ENCODE results near the gene PLCH2.

PLCH2 gene

GRCh38 chr1:2472561-2473177, 3.4 kb upstream of the PLCH2 start:
- Histone ChIP-seq H3K4me1 (ENCODE audit: insufficient read depth, low read length) (peaks cover 5% of the 10 kb centered on the region; the same call in 1 of the 2 replicates), H3K9me3 (ENCODE audit: control insufficient read depth, insufficient read depth, low read length) (no peaks in the 10 kb centered on the region), H3K9ac (ENCODE audit: low read depth, low read length) (no peak overlapping the region), H3K36me3 (ENCODE audit: insufficient read depth, low read length) (no peaks in the 10 kb centered on the region)

- Histone ChIP-seq H3K9ac (ENCODE audit: low read depth, low read length) (no peak overlapping the region), H3K4me1 (ENCODE audit: insufficient read depth, low read length) (peaks cover 6% of the 10 kb centered on the region; the same call in 1 of the 2 replicates), H3K9me3 (ENCODE audit: control insufficient read depth, insufficient read depth, low read length) (no peaks in the 10 kb centered on the region), H3K36me3 (ENCODE audit: insufficient read depth, low read length) (no peaks in the 10 kb centered on the region)
Observed at GRCh38 chr1:2473198-2473597, 2.9 kb upstream of the PLCH2 start.

GRCh38 chr1:2474104-2474844, 1.8 kb upstream of the PLCH2 start:
- Histone ChIP-seq H3K9me3 (ENCODE audit: control insufficient read depth, insufficient read depth, low read length) (no peaks in the 10 kb centered on the region), H3K9ac (ENCODE audit: low read depth, low read length) (no peak overlapping the region), H3K4me1 (ENCODE audit: insufficient read depth, low read length) (peaks cover 6% of the 10 kb centered on the region; the same call in 1 of the 2 replicates), H3K36me3 (ENCODE audit: insufficient read depth, low read length) (no peaks in the 10 kb centered on the region)

- no peak overlapping the region for H3K9ac ChIP-seq (ENCODE audit: low read depth, low read length)
- H3K9me3 ChIP-seq (ENCODE audit: control insufficient read depth, insufficient read depth, low read length), result no peaks in the 10 kb centered on the region
- H3K4me1 ChIP-seq (ENCODE audit: insufficient read depth, low read length), result peaks cover 6% of the 10 kb centered on the region; the same call in 1 of the 2 replicates
- no peaks in the 10 kb centered on the region for H3K36me3 ChIP-seq (ENCODE audit: insufficient read depth, low read length)
Observed at GRCh38 chr1:2474933-2475371, 1.1 kb upstream of the PLCH2 start.

GRCh38 chr1:2475571-2475970, 518 bp upstream of the PLCH2 start:
- Histone ChIP-seq H3K9me3 (ENCODE audit: control insufficient read depth, insufficient read depth, low read length) (no peaks in the 10 kb centered on the region), H3K9ac (ENCODE audit: low read depth, low read length) (no peak overlapping the region), H3K36me3 (ENCODE audit: insufficient read depth, low read length) (no peaks in the 10 kb centered on the region), H3K4me1 (ENCODE audit: insufficient read depth, low read length) (peaks cover 6% of the 10 kb centered on the region; the same call in 1 of the 2 replicates)

DNA sequence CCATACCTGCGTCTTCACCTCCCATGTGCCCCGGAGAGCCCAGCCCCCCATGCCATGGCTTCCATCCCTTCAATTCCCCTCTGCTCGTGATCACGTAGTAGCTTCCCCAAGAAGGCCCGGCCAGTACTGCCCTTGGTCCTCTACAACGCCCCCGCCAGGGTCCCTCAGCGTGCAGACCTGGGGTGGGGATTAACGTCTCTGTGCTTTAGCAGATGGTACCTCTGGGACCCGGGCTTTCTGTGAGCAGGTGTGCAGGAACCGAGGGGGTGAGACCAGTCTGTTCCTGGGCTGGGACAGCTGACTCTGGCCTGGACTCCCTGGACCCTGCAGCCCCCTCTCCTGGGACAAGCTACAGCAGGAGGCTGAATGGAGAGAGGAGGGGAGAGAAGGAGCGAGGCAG, 1.2 kb downstream of the PLCH2 start:
- H3K9ac ChIP-seq (ENCODE audit: low read depth, low read length), result no peak overlapping the region
- H3K9me3 ChIP-seq (ENCODE audit: control insufficient read depth, insufficient read depth, low read length), result no peaks in the 10 kb centered on the region
- H3K4me1 ChIP-seq (ENCODE audit: insufficient read depth, low read length), result peaks cover 6% of the 10 kb centered on the region; the same call in 1 of the 2 replicates
- no peaks in the 10 kb centered on the region for H3K36me3 ChIP-seq (ENCODE audit: insufficient read depth, low read length)

DNA sequence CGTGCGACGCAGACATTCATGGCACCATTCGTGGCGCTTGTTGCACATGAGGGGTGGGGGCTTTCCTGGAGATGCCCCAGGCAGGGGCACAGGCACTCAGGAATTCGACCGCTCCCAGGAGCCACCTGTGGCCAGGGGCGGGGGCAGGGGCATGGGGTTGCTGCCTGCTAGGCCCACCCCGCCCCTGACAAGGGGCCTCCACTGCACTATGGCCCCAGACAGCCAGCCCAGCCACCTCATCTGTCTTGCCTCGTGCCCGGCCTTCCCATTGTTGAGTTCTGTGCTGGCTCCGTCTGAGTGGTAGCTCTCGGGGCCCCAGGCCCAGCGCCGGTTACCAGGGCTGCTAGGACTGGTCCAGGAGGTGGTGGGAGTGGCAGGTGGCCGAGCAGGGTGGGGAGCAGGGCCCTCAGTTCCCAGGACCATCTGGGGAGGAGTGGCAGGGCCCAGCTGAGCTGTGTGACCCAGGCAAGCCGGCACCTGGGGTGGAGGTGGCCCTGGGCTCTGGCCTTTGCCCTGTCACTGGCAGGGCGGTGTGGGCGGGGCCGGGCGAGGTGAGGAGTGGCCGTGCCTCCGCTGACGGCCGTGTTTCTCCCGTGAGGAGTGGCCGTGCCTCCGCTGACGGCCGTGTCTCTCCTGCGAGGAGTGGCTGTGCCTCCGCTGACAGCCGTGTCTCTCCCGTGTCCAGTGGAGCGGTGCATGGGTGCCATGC, 1.9 kb downstream of the PLCH2 start:
- Histone ChIP-seq H3K9me3 (ENCODE audit: control insufficient read depth, insufficient read depth, low read length) (no peaks in the 10 kb centered on the region), H3K9ac (ENCODE audit: low read depth, low read length) (no peak overlapping the region), H3K36me3 (ENCODE audit: insufficient read depth, low read length) (no peaks in the 10 kb centered on the region), H3K4me1 (ENCODE audit: insufficient read depth, low read length) (peaks cover 6% of the 10 kb centered on the region; the same call in 1 of the 2 replicates)

DNA sequence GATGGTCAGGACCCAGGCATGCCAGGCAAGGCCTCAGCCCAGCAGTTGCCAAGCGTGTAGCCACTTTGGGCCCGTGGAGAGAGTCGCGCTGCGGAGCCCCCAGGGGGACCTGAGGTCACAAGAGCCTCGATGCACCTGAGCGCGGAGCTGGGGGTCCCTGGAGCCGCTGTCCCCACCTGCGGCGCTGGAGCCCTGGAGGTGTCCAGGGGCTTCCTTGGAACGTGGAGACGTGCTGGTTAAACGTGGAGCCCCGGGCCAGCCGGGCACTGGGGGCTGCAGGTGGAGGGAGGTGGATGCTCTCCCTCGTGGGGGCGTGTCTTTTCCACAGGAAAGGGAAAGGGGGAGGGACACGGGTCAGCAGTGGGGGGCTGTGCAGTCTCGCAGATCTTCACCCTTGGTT, 3.1 kb downstream of the PLCH2 start:
- Histone ChIP-seq H3K9me3 (ENCODE audit: control insufficient read depth, insufficient read depth, low read length) (no peaks in the 10 kb centered on the region), H3K4me1 (ENCODE audit: insufficient read depth, low read length) (peaks cover 6% of the 10 kb centered on the region; the same call in 1 of the 2 replicates), H3K36me3 (ENCODE audit: insufficient read depth, low read length) (no peaks in the 10 kb centered on the region), H3K9ac (ENCODE audit: low read depth, low read length) (no peak overlapping the region)

DNA sequence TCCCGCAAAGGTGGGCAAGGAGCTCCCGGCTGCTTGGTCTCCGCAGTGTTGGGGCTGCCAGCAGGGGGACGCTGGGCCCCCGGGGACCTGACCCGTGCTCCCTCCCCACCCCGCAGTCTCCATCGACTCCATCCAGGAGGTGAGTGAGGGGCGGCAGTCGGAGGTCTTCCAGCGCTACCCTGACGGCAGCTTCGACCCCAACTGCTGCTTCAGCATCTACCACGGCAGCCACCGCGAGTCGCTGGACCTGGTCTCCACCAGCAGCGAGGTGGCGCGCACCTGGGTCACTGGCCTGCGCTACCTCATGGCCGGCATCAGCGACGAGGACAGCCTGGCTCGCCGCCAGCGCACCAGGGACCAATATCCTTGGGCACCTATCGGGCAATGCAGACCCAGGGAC, 3.5 kb downstream of the PLCH2 start:
- no peaks in the 10 kb centered on the region for H3K9me3 ChIP-seq (ENCODE audit: control insufficient read depth, insufficient read depth, low read length)
- H3K36me3 ChIP-seq (ENCODE audit: insufficient read depth, low read length), result no peaks in the 10 kb centered on the region
- H3K4me1 ChIP-seq (ENCODE audit: insufficient read depth, low read length), result peaks cover 6% of the 10 kb centered on the region; the same call in 1 of the 2 replicates
- no peak overlapping the region for H3K9ac ChIP-seq (ENCODE audit: low read depth, low read length)

DNA sequence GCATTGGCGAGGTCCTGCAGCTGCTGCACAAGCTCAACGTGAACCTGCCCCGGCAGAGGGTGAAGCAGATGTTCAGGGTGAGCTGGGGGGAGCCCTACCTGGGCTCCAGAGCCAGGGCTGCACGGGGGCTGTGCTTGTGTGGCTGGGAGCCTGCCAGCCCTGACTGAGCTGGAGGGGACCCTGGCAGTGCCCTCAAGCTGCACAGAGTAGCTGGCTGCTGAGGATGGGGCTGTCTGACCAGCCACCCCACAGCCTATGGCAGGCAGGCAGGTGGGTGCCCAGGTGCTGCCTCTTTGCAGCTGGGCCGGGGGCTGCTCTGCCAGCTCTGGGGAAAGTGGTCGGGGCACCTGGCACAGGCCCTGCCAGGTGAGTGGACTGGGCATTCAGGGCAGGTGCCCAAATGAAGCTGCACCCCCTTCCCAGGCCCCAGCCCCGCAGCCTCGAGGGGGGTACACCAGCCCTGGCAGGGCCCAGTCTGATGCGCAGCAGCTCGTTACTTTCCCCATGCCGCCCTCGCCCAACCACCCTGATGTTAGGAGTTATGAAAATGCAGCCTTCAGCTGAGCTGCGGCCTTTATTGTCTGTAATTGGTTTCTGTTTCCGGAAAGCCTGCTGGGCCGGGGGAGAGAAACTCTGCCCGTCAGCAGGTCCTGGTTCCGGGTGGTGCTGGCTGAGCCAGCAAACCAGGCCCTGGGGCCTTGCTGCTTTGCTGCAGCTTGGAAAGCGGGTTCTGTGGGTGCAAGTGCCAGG, 4.3 kb downstream of the PLCH2 start:
- H3K36me3 ChIP-seq (ENCODE audit: insufficient read depth, low read length), result no peaks in the 10 kb centered on the region
- peaks cover 6% of the 10 kb centered on the region; the same call in 1 of the 2 replicates for H3K4me1 ChIP-seq (ENCODE audit: insufficient read depth, low read length)
- H3K9ac ChIP-seq (ENCODE audit: low read depth, low read length), result no peak overlapping the region
- no peaks in the 10 kb centered on the region for H3K9me3 ChIP-seq (ENCODE audit: control insufficient read depth, insufficient read depth, low read length)

GRCh38 chr1:2480986-2481364, 4.9 kb downstream of the PLCH2 start:
- Histone ChIP-seq H3K9ac (ENCODE audit: low read depth, low read length) (no peak overlapping the region), H3K9me3 (ENCODE audit: control insufficient read depth, insufficient read depth, low read length) (no peaks in the 10 kb centered on the region), H3K4me1 (ENCODE audit: insufficient read depth, low read length) (peaks cover 6% of the 10 kb centered on the region; the same call in 1 of the 2 replicates), H3K36me3 (ENCODE audit: insufficient read depth, low read length) (no peaks in the 10 kb centered on the region)

GRCh38 chr1:2481885-2482284, 5.8 kb downstream of the PLCH2 start:
- peaks cover 6% of the 10 kb centered on the region; the same call in 1 of the 2 replicates for H3K4me1 ChIP-seq (ENCODE audit: insufficient read depth, low read length)
- no peaks in the 10 kb centered on the region for H3K9me3 ChIP-seq (ENCODE audit: control insufficient read depth, insufficient read depth, low read length)
- H3K36me3 ChIP-seq (ENCODE audit: insufficient read depth, low read length), result no peaks in the 10 kb centered on the region
- no peak overlapping the region for H3K9ac ChIP-seq (ENCODE audit: low read depth, low read length)

GRCh38 chr1:2482588-2482987, 6.5 kb downstream of the PLCH2 start:
- H3K9me3 ChIP-seq (ENCODE audit: control insufficient read depth, insufficient read depth, low read length), result no peaks in the 10 kb centered on the region
- no peaks in the 10 kb centered on the region for H3K36me3 ChIP-seq (ENCODE audit: insufficient read depth, low read length)
- H3K4me1 ChIP-seq (ENCODE audit: insufficient read depth, low read length), result peaks cover 2% of the 10 kb centered on the region; the same call in 1 of the 2 replicates
- no peak overlapping the region for H3K9ac ChIP-seq (ENCODE audit: low read depth, low read length)

DNA sequence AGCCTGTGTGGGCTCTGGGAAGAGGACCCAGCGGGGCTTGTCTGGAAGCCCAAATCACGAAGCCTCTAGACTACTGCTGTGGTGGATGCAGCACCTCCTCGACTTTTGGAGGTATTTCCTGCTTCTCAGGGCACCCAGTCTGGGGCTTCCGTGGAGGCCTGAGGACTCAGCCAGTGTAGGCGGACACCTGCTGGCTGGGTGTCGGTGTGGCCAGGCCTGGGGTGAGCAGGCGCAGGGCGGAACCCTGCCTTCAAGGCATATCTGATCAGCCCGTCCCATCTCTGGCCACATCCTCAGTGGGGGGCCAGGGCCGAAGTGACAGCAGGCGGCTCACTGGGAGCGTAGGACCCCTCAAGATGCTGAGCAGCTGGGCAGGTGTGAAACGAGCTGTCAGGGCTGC, 6.9 kb downstream of the PLCH2 start:
- Histone ChIP-seq H3K36me3 (ENCODE audit: insufficient read depth, low read length) (no peaks in the 10 kb centered on the region), H3K9me3 (ENCODE audit: control insufficient read depth, insufficient read depth, low read length) (no peaks in the 10 kb centered on the region), H3K9ac (ENCODE audit: low read depth, low read length) (no peak overlapping the region), H3K4me1 (ENCODE audit: insufficient read depth, low read length) (no peaks in the 10 kb centered on the region; the same call in 1 of the 2 replicates)

All from ES-I3 (cell line).